ENCODE measurements around the gene SKI. TPM values are rescaled to one million over a fixed set of nuclear protein-coding genes. Genes with fewer than 3 reads are reported as not detected.

SKI gene
- total RNA-seq, 4 donors from 2014 or later, result 60.2 to 157 (median 79.0) TPM

DNA sequence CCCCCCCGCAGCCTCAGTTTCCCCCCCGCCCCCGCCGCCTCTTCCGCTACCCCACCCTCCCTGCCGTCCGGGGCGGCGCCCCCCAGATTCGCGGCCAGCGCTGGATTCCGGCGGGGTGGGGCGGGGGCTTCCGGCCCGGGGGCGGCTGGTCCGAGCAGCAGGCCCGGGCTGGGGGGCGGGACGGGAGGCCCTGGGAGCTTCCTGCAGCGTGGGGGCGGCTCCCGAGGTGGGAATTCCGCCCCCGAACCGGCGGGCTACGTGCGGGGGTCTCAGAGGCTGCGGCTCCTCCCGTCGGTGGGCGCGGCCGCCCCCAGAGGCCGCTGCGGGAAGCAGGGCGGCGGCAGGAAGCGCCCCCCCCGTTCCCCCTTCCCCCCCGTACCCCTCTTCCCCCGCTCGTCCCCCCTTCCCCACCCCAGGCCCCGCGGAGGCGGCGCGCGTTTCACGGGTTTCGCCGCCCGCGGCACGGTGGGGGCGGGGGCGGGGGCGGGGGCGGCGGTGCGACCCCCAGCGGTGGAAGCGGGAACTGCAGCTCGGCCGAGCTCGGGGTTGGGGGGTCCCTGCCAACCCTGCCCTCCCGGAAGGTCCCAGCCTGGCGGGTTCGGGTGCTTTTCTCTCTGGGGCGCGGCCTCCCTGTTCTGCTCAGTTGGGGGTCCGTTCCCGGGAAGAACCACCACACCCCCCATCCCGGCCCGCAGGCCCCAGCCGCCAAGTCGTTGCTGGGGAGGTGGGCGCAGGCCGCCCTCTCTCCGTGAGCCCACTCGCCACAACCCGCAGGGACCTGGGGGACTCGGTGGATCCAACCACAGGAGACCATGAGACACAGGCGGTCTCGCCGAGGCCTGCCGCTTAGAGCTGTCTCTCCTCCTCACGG lies 86.9 kb downstream of the SKI start:
- TF ChIP-seq, protein P1, sequence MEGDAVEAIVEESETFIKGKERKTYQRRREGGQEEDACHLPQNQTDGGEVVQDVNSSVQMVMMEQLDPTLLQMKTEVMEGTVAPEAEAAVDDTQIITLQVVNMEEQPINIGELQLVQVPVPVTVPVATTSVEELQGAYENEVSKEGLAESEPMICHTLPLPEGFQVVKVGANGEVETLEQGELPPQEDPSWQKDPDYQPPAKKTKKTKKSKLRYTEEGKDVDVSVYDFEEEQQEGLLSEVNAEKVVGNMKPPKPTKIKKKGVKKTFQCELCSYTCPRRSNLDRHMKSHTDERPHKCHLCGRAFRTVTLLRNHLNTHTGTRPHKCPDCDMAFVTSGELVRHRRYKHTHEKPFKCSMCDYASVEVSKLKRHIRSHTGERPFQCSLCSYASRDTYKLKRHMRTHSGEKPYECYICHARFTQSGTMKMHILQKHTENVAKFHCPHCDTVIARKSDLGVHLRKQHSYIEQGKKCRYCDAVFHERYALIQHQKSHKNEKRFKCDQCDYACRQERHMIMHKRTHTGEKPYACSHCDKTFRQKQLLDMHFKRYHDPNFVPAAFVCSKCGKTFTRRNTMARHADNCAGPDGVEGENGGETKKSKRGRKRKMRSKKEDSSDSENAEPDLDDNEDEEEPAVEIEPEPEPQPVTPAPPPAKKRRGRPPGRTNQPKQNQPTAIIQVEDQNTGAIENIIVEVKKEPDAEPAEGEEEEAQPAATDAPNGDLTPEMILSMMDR (IDR thresholded peaks at IDR 0.05), result peak in 3 of 4 experiments; percentile 72 to 99 (median 80)
- TF ChIP-seq POLR2AphosphoS5 (IDR thresholded peaks at IDR 0.05) (no peak), POLR2A (IDR thresholded peaks at IDR 0.05) (no peak)
- WGBS, 2 donors (ENCODE audit: low coverage in 1 of 2), result no CpG with 5 or more reads among the region's 91 CpGs
- Histone ChIP-seq H3K27ac (peak overlapping the region; percentile 93 to 97 (median 96)), H3K4me3 (peak overlapping the region; percentile 54 to 79), H3K4me1 (peaks cover 12 to 100% (median 71%) of the 10 kb centered on the region in 3 donors), H3K9me3 (no peaks in the 10 kb centered on the region), H3K36me3 (no peaks in the 10 kb centered on the region), H3K27me3 (no peaks in the 10 kb centered on the region)
- peak; percentile 33 for ATAC-seq

DNA sequence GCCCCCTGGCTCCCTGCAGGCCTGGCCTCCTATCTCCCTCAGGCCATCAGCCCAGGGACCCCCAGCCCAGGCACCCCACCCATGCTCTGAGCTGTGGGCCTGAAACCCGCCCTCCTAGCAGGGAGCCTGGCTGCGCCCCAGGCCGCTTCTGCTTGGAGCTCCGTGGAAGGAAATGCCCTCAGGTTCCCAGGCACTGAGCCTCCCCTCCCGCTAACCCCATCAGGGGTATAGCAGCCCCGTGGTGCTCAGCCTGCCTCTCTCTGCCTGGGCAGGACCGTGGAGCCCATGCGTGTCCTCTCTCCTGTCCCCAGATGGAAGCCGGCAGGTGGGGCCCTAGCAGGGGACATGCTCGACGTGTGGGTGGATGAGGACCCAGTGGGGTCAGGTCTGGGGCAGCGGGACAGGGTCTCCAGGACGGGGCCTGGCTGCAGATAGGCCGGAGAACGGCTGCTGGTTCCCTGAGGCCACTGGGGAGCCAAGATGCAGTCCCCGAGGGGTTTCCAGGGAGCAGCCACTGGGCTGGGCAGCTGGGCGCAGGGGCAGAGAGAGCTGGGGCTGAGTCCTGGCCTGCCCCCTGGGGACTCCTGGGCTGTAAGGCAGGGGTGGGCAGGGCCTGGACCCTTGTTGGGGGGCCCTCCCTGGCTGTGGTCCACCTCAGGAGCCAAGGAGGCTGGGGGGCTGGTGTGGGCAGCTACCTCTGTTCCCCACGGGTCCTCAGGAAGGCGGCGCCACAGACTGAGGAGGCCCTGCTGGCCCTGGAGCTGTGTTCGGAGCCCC lies 87.7 kb downstream of the SKI start:
- no peak overlapping the region for H3K4me3 ChIP-seq
- WGBS, 2 donors (ENCODE audit: low coverage in 1 of 2), result 62% methylated on average over 4 of the region's 21 CpGs; no CpG with 5 or more reads in 1 of the 2 donors
- no peak for ATAC-seq

DNA sequence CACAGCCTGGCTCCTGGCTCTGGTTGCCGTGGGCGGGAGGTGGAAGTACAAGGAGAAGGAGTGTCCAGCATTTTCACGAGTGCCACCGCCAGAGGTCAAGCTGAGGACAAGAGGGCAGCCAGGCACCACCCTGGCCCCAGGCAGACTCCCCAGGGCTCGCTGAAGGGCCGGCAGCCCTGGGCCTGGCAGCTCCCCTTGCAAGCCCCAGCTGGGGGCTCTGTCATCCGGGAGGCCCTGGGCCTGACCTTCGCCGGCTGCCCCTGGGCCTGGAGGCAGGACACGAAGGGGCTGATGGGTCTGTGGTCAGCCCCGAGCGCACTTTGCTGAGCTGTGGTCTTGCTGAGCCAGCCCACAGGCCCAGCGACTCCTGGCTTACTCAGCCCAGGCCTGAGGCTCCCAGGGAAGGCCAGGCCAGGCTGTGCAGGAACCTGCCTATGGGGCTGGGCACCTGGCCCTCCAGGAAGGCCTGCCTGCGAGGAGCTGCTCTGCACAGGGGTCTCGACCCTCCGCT lies 88.4 kb downstream of the SKI start:
- Histone ChIP-seq H3K4me3 (no peak overlapping the region), H3K4me1 (peaks cover 13 to 100% (median 71%) of the 10 kb centered on the region in 3 donors), H3K36me3 (no peaks in the 10 kb centered on the region), H3K9me3 (no peaks in the 10 kb centered on the region), H3K27ac (peak overlapping the region in 3 of 4 donors; percentile 93 to 97 (median 96)), H3K27me3 (no peaks in the 10 kb centered on the region)
- ATAC-seq, result no peak
- TF ChIP-seq POLR2A (IDR thresholded peaks at IDR 0.05), result no peak
- whole genome bisulfite sequencing, 2 donors (ENCODE audit: low coverage in 1 of 2), result no CpG with 5 or more reads among the region's 16 CpGs

More for the DNA sequence above, 87.7 kb downstream of the SKI start:
- H3K9me3 ChIP-seq, result no peaks in the 10 kb centered on the region
- no peaks in the 10 kb centered on the region for H3K36me3 ChIP-seq
- TF ChIP-seq POLR2A (IDR thresholded peaks at IDR 0.05), result no peak
- no peak for TF ChIP-seq POLR2AphosphoS5 (IDR thresholded peaks at IDR 0.05)
- no peak for TF ChIP-seq EP300 (IDR thresholded peaks at IDR 0.05)
- TF ChIP-seq, protein P1 (IDR thresholded peaks at IDR 0.05), result no peak
- H3K4me1 ChIP-seq, result peaks cover 12 to 100% (median 71%) of the 10 kb centered on the region in 3 donors
- no peaks in the 10 kb centered on the region for H3K27me3 ChIP-seq
- peak overlapping the region; percentile 93 to 97 (median 96) for H3K27ac ChIP-seq

DNA sequence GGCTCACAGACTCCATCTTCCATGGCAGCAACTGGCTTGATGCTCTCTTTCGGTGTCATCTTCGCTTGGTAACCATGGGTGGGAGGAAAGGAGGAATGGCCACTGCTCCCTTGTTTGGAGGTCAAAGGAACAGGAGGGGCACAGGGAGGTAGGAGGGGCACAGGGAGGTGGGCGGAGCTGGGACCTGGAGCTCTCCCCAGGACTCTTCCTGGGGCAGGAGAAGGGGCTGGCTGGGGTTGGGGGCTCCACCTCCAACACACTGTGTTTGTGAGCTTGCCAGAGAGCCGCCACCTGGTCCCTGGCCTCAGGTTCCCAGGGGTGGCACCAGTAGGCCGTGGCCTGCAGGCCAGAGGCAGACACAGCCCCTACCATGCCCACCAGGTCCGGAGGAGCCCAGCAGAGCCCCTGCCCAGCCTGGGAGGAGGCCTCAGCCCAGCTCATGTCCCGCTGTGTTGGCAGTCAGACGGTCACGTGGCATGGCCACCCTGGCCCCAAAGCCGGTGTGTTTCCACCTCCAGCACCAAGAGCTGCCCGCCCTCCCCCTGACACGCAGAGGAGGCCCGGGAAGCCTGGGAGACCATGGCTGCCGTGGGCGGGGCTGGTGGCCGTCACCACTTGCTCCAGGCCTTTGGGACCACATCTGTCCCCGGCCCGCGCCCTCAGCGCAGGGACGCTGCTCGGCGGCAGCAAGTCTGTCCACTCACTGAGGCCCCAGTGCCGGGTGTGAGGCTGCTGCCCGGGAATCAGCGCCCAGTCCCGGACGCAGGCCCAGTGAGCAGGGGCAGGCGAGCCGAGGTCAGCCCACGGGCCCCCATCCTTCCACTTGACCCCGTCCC lies 89.3 kb downstream of the SKI start:
- 90% methylated on average over 2 of the region's 32 CpGs; no CpG with 5 or more reads in 1 of the 2 donors for WGBS, 2 donors (ENCODE audit: low coverage in 1 of 2)
- Histone ChIP-seq H3K36me3 (no peaks in the 10 kb centered on the region), H3K4me3 (no peak overlapping the region), H3K27ac (peak overlapping the region in 3 of 4 donors; percentile 93 to 97 (median 96)), H3K9me3 (no peaks in the 10 kb centered on the region), H3K27me3 (no peaks in the 10 kb centered on the region), H3K4me1 (peaks cover 10 to 100% (median 71%) of the 10 kb centered on the region in 3 donors)
- no peak for TF ChIP-seq POLR2AphosphoS5 (IDR thresholded peaks at IDR 0.05)
- TF ChIP-seq, protein P1 (IDR thresholded peaks at IDR 0.05), result no peak
- TF ChIP-seq EP300 (IDR thresholded peaks at IDR 0.05), result no peak
- no peak for TF ChIP-seq POLR2A (IDR thresholded peaks at IDR 0.05)
- ATAC-seq, result no peak
